LNCaP clone FGC (cell line): Measurements from ENCODE around the gene NKAP.
A peak's percentile ranks its signal among the peaks of the same experiment; 100 is the strongest.

Experiments
- DNase-seq: peaks from one replicate; pipeline ENCODE4 v3.0.0-alpha.2; 2011; ENCODE audit warnings: low read depth
- H3K4me3 ChIP-seq: 2 replicates; pipeline ENCODE4 v1.5.1; 2011; ENCODE audit warnings: mild to moderate bottlenecking, low read depth, low read length, control low read depth
- CTCF ChIP-seq: IDR thresholded peaks from 2 replicates; pipeline ENCODE4 v1.5.1; 2012; ENCODE audit warnings: mild to moderate bottlenecking; ENCODE audit not compliant: control insufficient read depth, insufficient read depth; ENCODE audit errors: extremely low read depth

NKAP gene

GRCh38 chrX:119943185-119943988, at the start of gene NKAP:
Gene NKAP (minus strand): TSS chrX:119943751. CDS start chrX:119943605, 146 bp downstream.
- H3K4me3 ChIP-seq: peak within 1 kb of the TSS; percentile 83
- 0 out of 2 replicates have a peak, but pooled peaks have one; percentile 15 for TF ChIP-seq CTCF
- peak; percentile 80 for DNase-seq

- DNase-seq: no peak
- H3K4me3 ChIP-seq: no peak overlapping the region
- no peak for TF ChIP-seq CTCF
These were observed 47.6 kb upstream of the NKAP start for GRCh38 chrX:119991005-119991787.

- no peak for DNase-seq
- H3K4me3 ChIP-seq: no peak overlapping the region
- TF ChIP-seq CTCF: no peak
These were observed 47.0 kb upstream of the NKAP start for GRCh38 chrX:119990556-119991004.

GRCh38 chrX:119989905-119990555, 46.5 kb upstream of the NKAP start:
- no peak overlapping the region for H3K4me3 ChIP-seq
- TF ChIP-seq CTCF: no peak
- no peak for DNase-seq

- no peak for TF ChIP-seq CTCF
- H3K4me3 ChIP-seq: no peak overlapping the region
- no peak for DNase-seq
These were observed 42.7 kb upstream of the NKAP start for GRCh38 chrX:119986203-119986602.

- no peak for TF ChIP-seq CTCF
- DNase-seq: peak; percentile 82
- peak overlapping the region; percentile 18; the same call in 1 of the 2 replicates for H3K4me3 ChIP-seq
These were observed 41.1 kb upstream of the NKAP start for GRCh38 chrX:119984652-119985051.
